Esophagus squamous epithelium (tissue), 5 donors: ENCODE results near the gene SMPD3. TPM values are rescaled to one million over a fixed set of nuclear protein-coding genes. Genes with fewer than 3 reads are reported as not detected.

Experiments used
- DNase-seq: peaks from one replicate; lab custom pipeline; 2025; lab: John Stamatoyannopoulos, UW
- H3K27ac ChIP-seq, 4 donors: fragments of 200-600 bp; sonication (generic); one replicate each; pipeline ENCODE4 v1.5.1; 2016 to 2019; ENCODE audit warnings: mild to moderate bottlenecking in 1 of 4
- H3K27me3 ChIP-seq, 4 donors: fragments of 200-600 bp; sonication (generic); 1 replicate in 3 of 4; 2 replicates in 1 of 4; pipeline versions ENCODE4 v1.5.1 to v1.6.0; 2017 to 2021; ENCODE audit warnings: antibody characterized with exemption in 1 of 4
- H3K36me3 ChIP-seq, 3 donors: fragments of 200-600 bp; sonication (generic); one replicate each; pipeline ENCODE4 v1.5.1; 2016 to 2019
- H3K4me1 ChIP-seq, 3 donors: fragments of 200-600 bp; sonication (generic); one replicate each; pipeline ENCODE4 v1.5.1; 2017 to 2019
- H3K4me3 ChIP-seq, 4 donors: fragments of 200-600 bp; sonication (generic); 1 replicate in 3 of 4; 2 replicates in 1 of 4; pipeline ENCODE4 v1.5.1; 2016 to 2019; ENCODE audit warnings: mild to moderate bottlenecking in 2 of 4, moderate library complexity in 1 of 4
- H3K9me3 ChIP-seq, 3 donors: fragments of 200-600 bp; sonication (generic); one replicate each; pipeline ENCODE4 v1.5.1; 2016 to 2019
- POLR2A ChIP-seq, 4 donors: fragments of 450-650 bp; IDR thresholded peaks; one replicate each; pipeline ENCODE4 v1.6.1; 2017; ENCODE audit warnings: antibody characterized with exemption in 4 of 4, mild to moderate bottlenecking in 4 of 4, moderate library complexity in 3 of 4
- WGBS, 2 donors: methylation state at CpG; one replicate each; pipeline ENCODE4 v1.1.5; 2018; 5-methylcytosine and 5-hydroxymethylcytosine counted together
- intact Hi-C: fragments of 100-400 bp; cut with DNase I; formaldehyde crosslinking; loops from one replicate; pipeline ENCODE4 v1.15.0; 2022
- total RNA-seq, 4 donors: library from RNA; depleted of rRNA; stranded (reverse); fragments of >200 nt; gene quantifications; one replicate each; pipeline ENCODE4 v1.1.0, GENCODE V29; 2016
- TF ChIP-seq, protein P1 (sequence below), 6 experiments: fragments of 450-650 bp in 4 of 6; fragments of 200-600 bp in 2 of 6; sonication (generic) in 2 of 6; IDR thresholded peaks; one replicate each; pipeline ENCODE4 v1.5.1; 2016 to 2019; ENCODE audit warnings: antibody characterized with exemption in 6 of 6, mild to moderate bottlenecking in 4 of 6, moderate library complexity in 4 of 6
- donor health status: DM: yes; HTN: yes; CAD: no.

SMPD3 gene
- total RNA-seq, 4 donors from 2014 or later, result 0.18 to 2.3 (median 0.92) TPM

DNA sequence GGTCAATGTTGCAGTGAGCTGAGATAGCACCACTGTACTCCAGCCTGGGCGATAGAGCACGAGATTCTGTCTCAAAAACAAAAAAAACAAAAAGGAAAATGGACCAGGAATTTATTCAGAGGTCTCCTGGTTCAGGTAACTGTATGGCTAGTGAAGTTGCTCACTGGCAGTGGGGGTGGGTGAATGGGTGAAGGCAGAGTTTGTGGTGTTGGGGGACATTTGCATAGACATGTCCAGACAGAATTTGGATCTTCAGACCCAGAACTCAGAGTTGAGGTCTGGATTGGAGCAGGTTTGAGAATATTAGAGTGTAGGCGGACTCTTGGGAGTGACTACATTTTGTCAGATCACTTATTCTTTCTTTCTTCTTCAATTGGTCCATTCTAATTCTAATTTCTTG lies 55.0 kb downstream of the SMPD3 start:
- no peak for TF ChIP-seq POLR2A (IDR thresholded peaks at IDR 0.05)
- TF ChIP-seq, protein P1, sequence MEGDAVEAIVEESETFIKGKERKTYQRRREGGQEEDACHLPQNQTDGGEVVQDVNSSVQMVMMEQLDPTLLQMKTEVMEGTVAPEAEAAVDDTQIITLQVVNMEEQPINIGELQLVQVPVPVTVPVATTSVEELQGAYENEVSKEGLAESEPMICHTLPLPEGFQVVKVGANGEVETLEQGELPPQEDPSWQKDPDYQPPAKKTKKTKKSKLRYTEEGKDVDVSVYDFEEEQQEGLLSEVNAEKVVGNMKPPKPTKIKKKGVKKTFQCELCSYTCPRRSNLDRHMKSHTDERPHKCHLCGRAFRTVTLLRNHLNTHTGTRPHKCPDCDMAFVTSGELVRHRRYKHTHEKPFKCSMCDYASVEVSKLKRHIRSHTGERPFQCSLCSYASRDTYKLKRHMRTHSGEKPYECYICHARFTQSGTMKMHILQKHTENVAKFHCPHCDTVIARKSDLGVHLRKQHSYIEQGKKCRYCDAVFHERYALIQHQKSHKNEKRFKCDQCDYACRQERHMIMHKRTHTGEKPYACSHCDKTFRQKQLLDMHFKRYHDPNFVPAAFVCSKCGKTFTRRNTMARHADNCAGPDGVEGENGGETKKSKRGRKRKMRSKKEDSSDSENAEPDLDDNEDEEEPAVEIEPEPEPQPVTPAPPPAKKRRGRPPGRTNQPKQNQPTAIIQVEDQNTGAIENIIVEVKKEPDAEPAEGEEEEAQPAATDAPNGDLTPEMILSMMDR (IDR thresholded peaks at IDR 0.05), result no peak
- WGBS, 2 donors, result 68 to 78% methylated on average over 3 of the region's 3 CpGs
- Histone ChIP-seq H3K27ac (no peak overlapping the region), H3K27me3 (peaks cover 0 to 15% (median 0%) of the 10 kb centered on the region in 4 donors), H3K9me3 (no peaks in the 10 kb centered on the region), H3K36me3 (no peaks in the 10 kb centered on the region), H3K4me1 (no peaks in the 10 kb centered on the region), H3K4me3 (no peak overlapping the region)
- intact Hi-C loops, result loop anchor here (10.0 kb wide), 1 partner anchor 121 kb away; no protein-coding TSS in a partner anchor
- no peak for DNase-seq

GRCh38 chr16:68389750-68390371 lies 58.4 kb downstream of the SMPD3 start:
- Histone ChIP-seq H3K27ac (no peak overlapping the region), H3K36me3 (no peaks in the 10 kb centered on the region), H3K27me3 (peaks cover 0 to 10% (median 0%) of the 10 kb centered on the region in 4 donors), H3K4me1 (peaks cover 0 to 12% (median 4%) of the 10 kb centered on the region in 3 donors), H3K9me3 (no peaks in the 10 kb centered on the region), H3K4me3 (no peak overlapping the region)
- DNase-seq, result no peak
- intact Hi-C loops, result loop anchor here (10.0 kb wide), 1 partner anchor 125 kb away; no protein-coding TSS in a partner anchor
- no peak for TF ChIP-seq POLR2A (IDR thresholded peaks at IDR 0.05)
- TF ChIP-seq, protein P1 (IDR thresholded peaks at IDR 0.05), result no peak
- 60 to 74% methylated on average over 6 of the region's 6 CpGs for WGBS, 2 donors

DNA sequence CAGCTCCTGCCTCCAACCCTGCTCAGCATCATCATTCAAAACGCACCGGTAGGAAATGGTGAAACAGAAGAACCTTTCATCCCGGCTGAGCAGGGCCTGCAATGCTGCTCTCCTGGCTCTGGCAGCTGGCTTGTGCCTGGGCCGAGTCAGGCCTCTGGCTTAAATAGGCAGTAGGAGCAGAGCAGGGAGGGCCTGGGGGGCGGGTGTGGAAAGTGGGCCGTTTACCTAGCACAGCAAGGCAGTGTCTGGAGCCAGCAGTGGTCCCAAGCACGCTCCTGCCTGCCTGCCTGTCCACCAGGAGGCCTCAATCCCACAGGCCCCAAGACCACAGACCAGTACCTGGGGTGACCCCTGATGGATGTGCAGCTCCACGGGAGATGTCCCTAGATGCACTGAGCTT lies 59.3 kb downstream of the SMPD3 start:
- Histone ChIP-seq H3K36me3 (no peaks in the 10 kb centered on the region), H3K27ac (no peak overlapping the region), H3K9me3 (no peaks in the 10 kb centered on the region), H3K4me3 (no peak overlapping the region), H3K4me1 (peaks cover 0 to 12% (median 4%) of the 10 kb centered on the region in 3 donors), H3K27me3 (peaks cover 0 to 10% (median 0%) of the 10 kb centered on the region in 4 donors)
- no peak for TF ChIP-seq POLR2A (IDR thresholded peaks at IDR 0.05)
- TF ChIP-seq, protein P1 (IDR thresholded peaks at IDR 0.05), result no peak
- DNase-seq, result no peak
- intact Hi-C loops, result no loop called here
- WGBS, 2 donors, result 79 to 81% methylated on average over 3 of the region's 8 CpGs

DNA sequence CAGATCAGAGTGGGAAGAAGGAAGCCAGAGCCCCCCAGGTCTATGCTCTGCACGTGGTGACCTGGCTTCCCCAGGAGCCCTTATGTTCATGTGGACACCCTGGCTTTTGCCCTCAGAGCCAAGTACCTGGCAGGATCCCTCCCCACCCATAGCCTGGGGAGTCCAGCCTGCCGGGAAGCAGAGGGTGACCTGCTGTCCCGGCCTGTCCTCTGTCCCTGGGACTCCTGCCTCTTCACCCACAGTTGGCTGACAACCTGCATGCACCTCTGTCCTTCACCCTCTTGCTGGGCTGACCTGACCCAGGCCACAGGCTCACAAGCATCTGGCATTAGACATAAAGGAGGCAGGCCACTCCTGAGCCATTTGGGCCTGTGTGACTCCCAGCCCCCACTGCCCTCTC lies 60.2 kb downstream of the SMPD3 start:
- TF ChIP-seq, protein P1 (IDR thresholded peaks at IDR 0.05), result no peak
- no peak for TF ChIP-seq POLR2A (IDR thresholded peaks at IDR 0.05)
- WGBS, 2 donors, result no CpG with 5 or more reads among the region's 3 CpGs
- Histone ChIP-seq H3K36me3 (no peaks in the 10 kb centered on the region), H3K4me1 (peaks cover 0 to 12% (median 4%) of the 10 kb centered on the region in 3 donors), H3K27ac (no peak overlapping the region), H3K9me3 (no peaks in the 10 kb centered on the region), H3K27me3 (peaks cover 0 to 10% (median 0%) of the 10 kb centered on the region in 4 donors), H3K4me3 (no peak overlapping the region)
- intact Hi-C loops, result no loop called here
- no peak for DNase-seq

GRCh38 chr16:68387301-68387700 lies 61.0 kb downstream of the SMPD3 start:
- no peak overlapping the region for H3K27ac ChIP-seq
- no peaks in the 10 kb centered on the region for H3K36me3 ChIP-seq
- no peak overlapping the region for H3K4me3 ChIP-seq
- H3K9me3 ChIP-seq, result no peaks in the 10 kb centered on the region
- TF ChIP-seq, protein P1 (IDR thresholded peaks at IDR 0.05), result no peak
- no peak for TF ChIP-seq POLR2A (IDR thresholded peaks at IDR 0.05)
- no peak for DNase-seq
- WGBS, 2 donors, result 60 to 70% methylated on average over 2 to 5 of the region's 9 CpGs
- peaks cover 0 to 12% (median 4%) of the 10 kb centered on the region in 3 donors for H3K4me1 ChIP-seq
- H3K27me3 ChIP-seq, result peaks cover 0 to 10% (median 0%) of the 10 kb centered on the region in 4 donors
- intact Hi-C loops, result no loop called here
